Activated T-helper 1 cell treated with anti-CD3 and anti-CD28 coated beads, Interleukin-2, amount 50 U/mL, for 16 hours (primary cell): ENCODE results near the gene POU5F2.

ENCODE experiments used
- DNase-seq, 2 donors: peaks; one replicate each; pipeline ENCODE4 v3.0.0-alpha.2; 2020; ENCODE audit warnings: low read depth in 1 of 2, low spot score in 1 of 2

Gene POU5F2

DNA sequence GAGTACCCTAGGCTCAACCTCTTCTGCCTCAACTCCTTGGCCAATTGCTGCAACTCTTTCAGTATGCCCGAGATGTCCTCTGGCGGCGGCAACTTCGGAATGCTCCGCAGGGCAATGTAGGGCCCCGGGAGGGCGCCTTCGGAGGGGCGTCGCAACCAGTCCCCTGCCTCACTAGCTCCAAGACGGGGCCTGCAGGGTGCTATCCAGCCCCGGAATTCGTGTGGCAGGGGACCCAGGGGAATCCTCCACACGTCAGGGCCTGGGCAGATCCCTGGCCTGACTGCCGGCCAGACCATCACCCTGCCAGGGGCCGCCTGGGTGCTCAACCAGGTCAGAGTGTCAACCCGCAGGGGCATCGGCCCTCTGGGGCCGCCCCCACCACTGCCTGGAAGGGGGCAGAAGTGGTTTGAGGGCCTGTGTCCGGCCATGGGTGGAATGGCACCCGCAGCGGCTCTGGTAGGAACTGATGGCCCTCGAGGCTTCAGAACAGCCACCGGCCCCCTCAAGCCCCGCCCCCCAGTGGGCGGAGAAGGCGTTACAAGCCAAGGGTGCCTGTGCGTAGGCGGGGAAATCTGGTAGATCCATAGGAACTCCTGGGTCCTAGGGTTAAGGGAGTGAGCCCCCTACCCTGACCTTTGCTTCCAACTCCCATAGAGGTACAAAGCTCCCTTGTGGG, at the start of gene POU5F2:
TSS of gene POU5F2 (minus strand) at position 465 of the 676 bp plus-strand sequence. CDS start at position 428, 37 bp downstream.
- no peak for DNase-seq

GRCh38 chr5:93790401-93790800, 49.0 kb upstream of the POU5F2 start:
- no peak for DNase-seq

DNA sequence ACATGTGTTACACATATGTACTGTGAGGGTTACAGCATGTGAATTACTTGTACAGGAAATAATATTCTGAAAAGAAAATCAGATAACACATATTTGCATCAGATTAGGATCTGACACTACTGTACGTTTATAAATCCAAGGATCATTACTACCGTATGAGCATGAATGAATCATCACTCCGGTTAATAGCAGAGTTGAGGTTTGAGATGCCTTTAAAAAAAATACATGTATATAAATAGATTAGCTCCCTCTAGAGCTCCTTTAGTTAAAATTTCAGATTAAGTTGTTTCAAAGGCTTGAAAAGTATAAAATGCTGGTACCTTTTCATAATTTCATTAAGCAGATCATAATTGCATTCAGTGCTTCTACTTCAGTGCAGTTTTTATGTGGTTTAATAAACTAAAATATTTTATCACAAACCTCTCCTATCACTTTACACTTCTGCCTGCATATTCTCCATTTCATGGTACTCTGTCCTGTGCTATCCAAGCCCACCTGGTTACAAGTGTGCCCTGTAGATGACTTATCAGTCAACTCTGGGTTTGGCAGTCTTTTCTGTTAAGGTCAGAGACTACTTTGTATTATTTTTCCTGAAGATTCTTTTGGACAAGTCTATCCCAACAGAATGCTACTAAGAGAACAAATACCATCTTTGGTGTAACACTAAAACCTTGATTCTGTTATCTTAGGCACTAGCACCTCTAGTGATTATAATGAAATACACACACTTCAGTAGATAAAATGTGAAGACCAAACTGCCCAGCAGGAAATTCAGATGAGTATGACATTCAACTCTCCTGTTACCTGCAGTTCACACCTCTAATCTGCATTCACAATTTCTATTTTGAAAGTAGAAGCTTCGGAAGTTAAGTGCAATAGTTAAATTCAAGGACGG, 48.0 kb upstream of the POU5F2 start:
- no peak for DNase-seq

- DNase-seq, result no peak
These were observed 46.2 kb upstream of the POU5F2 start for GRCh38 chr5:93787598-93787997.

GRCh38 chr5:93785475-93785874, 44.1 kb upstream of the POU5F2 start:
- DNase-seq, result no peak

- DNase-seq, result no peak
These were observed 41.6 kb upstream of the POU5F2 start for GRCh38 chr5:93782978-93783377.

- DNase-seq, result no peak
These were observed 36.2 kb upstream of the POU5F2 start for GRCh38 chr5:93777620-93778019.

DNA sequence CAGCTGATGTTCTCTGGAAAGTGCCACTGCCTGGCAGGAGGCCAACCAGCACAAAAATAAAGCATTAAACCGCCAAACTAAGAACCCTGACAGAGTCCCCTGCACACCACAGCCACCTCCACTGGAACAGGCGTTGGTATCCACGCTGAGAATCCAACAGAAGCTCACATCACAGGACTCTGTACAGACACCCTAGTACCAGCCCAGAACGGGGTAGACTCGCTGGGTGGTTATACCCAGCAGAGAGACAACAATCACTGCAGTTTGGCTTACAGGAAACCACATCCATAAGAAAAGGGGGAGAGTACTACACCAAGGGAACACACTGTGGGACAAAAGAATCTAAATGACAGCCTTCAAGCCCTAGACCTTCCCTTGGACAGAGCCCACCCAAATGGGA, 15.0 kb upstream of the POU5F2 start:
- DNase-seq, result no peak

GRCh38 chr5:93755716-93756115, 14.3 kb upstream of the POU5F2 start:
- no peak for DNase-seq

- no peak for DNase-seq
These were observed 7.5 kb upstream of the POU5F2 start for GRCh38 chr5:93748875-93749397.

GRCh38 chr5:93746406-93747056, 5.1 kb upstream of the POU5F2 start:
- DNase-seq, result no peak

- DNase-seq, result no peak
These were observed 5.1 kb downstream of the POU5F2 start for GRCh38 chr5:93736284-93736683.

DNA sequence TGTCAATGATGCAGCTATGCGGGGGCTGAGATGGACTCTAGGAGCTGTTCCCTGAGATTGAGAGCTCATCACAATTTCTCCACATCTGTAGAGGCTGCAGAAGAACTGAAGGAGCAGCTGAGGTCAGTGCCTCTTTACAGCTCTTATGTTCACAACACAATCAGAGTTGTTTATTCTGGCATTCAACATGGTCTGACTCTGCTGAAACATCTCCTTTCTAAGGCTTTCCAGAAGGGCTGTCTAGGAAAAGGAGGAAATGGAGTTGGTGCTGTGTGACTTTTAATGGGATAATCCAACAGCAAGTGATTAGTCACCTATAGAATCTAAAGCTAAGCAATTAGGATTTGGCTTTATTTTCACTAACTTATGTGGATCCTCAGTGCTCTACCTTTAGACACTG, 6.0 kb downstream of the POU5F2 start:
- DNase-seq, result no peak

DNA sequence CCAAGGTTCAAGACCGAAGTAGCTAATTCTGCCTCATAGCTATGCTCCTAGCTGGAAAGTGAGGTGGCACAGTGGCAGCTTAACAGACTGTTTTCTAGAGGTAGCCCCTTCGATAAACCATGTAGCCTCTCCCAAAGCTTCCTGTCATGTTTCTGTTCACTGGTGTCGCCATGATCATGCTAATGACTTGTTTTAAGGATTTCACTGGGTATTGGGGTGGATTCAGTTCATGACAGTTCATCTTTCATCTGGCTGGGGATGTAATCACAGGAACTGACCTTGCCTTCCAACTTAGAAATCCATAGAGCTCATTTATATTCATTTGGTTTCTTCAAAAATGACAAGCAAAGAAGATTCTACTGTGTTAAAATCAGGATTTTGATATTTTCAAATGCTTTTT, 9.4 kb downstream of the POU5F2 start:
- no peak for DNase-seq

DNA sequence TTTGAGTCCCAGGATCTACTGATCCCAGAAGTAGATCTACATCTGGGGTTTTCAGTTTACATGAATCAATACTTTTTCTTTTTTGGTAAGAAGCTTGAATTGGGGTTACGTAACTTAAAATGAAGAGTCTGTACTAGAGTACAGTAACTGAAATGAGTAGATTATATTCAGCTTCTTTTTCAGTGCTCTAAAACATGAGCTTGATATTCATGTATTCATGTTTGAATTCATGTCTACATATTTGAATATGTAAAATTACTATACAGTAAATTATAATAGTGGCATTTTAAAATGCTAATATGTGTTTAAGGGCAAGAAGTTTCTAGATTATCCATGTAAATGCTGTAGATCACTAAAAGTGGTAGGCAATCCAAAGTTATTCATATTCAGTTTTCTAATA, 14.8 kb downstream of the POU5F2 start:
- DNase-seq, result no peak

DNA sequence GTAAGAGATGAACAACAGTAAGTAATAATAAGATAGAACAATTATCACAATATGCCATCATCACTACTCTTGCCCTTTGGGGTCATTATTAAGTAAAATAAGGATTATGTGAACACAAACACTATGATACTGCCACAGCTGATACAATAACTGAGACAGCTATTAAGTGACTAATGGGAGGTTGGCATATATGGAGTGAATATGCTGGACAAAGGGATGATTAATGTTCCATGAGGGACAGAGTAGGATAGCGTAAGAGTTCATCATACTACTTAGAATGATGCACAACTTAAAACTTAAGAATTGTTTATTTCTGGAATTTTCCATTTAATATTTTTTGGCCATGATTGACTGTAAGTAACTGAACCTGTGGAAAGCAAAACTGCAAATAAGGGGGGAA, 16.6 kb downstream of the POU5F2 start:
- no peak for DNase-seq

DNA sequence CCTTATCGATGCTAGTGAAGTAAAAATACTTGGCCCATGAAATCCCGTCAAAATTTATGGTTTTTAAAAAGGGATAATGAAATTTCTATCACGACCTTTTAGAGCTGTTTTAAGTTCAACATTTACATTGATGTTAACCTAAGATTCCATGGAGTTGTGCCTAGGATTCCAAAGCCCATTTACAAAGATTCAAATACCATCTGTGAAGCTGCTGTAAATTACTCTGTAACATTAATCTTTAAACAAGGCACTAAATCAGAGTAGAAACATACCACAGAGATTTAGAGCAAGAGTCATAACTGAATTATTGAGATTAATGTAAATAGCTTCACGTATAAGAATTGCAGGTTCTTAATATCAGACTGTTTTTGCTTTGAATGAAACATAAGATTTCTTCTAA, 17.7 kb downstream of the POU5F2 start:
- DNase-seq, result no peak

GRCh38 chr5:93723005-93723404, 18.4 kb downstream of the POU5F2 start:
- DNase-seq, result no peak

DNA sequence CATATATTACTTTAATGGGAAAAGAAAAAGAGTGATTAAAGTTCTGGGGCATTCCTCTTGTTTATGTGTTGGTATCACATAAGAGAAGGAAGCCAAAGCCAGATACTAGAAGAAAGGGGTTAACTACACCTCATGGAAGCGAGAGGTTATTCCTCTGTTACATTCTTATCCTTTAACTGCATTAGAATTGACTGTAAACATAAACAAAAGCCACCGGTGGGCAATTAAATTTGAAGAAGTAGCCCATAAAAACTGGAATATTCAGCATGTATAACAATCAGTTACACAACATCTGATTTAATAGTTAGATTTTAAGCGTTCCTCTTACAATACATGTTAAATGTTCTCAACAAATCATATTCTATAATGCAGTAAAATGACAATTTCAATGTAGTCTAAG, 18.8 kb downstream of the POU5F2 start:
- DNase-seq, result no peak

DNA sequence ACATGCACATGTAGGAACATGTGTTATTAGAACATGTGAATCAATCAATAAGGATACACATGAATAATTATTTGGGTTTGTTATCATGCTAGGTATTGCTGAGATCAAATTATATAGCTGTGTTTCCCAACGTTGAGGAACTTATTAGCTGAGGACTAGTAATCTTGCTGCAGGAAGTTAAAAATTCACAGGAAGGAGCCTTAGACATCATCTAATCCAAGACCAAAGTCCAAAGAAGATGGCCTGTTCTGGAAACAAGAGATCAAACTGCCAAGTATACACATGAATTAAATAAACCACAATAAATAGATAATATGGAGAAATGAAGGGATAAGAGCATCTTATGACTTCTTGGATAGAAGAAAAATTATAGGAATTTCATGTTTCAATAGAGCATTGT, 19.9 kb downstream of the POU5F2 start:
- no peak for DNase-seq

DNA sequence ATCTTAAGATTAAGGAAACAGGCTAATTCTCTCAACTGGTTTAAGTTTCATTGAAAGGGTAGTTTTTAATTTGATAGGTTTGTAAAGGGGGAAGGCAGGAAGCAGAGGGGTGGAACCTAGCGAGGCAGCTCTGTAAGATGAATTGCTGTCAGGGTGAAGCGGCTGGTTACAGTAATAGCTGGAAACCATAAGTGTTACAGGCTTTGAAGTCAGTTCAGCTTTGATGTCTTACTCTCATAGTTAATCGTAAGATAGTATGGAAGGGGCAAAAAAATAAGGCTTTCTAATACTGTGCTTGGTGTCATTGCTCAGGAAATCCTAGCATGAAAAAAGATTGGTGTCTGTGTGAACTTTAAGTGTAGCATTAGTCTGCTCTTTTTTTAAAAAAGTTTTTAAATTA, 20.3 kb downstream of the POU5F2 start:
- DNase-seq, result no peak

GRCh38 chr5:93717162-93717561, 24.2 kb downstream of the POU5F2 start:
- no peak for DNase-seq
